ENCODE results near the gene FAR2.
"Not testable (repeated sequence)": the region's sequence is repeated elsewhere in the genome, so short reads cannot be mapped to it uniquely, and the experiment has no call there.

The FAR2 gene

GRCh38 chr12:29234965-29235626 lies 86.0 kb downstream of the FAR2 start:
- no peak for DNase-seq (ENCODE audit: low spot score)

GRCh38 chr12:29238822-29239291 lies 89.8 kb downstream of the FAR2 start:
- no peak for DNase-seq (ENCODE audit: low spot score)

GRCh38 chr12:29239336-29239735 lies 90.3 kb downstream of the FAR2 start:
- DNase-seq (ENCODE audit: low spot score): no peak

GRCh38 chr12:29240441-29240840 lies 91.4 kb downstream of the FAR2 start:
- no peak for DNase-seq (ENCODE audit: low spot score)

GRCh38 chr12:29241821-29242591 lies 92.9 kb downstream of the FAR2 start:
- peak; percentile 77 for DNase-seq (ENCODE audit: low spot score)

- DNase-seq (ENCODE audit: low spot score): no peak
Measured at GRCh38 chr12:29242921-29243431, 93.9 kb downstream of the FAR2 start.

- DNase-seq (ENCODE audit: low spot score): no peak
Measured at GRCh38 chr12:29244159-29244765, 95.2 kb downstream of the FAR2 start.

- no peak for DNase-seq (ENCODE audit: low spot score)
Measured at GRCh38 chr12:29245246-29245645, 96.2 kb downstream of the FAR2 start.

- DNase-seq (ENCODE audit: low spot score): no peak
Measured at GRCh38 chr12:29249930-29250329, 100.9 kb downstream of the FAR2 start.

GRCh38 chr12:29253906-29254625 lies 105.0 kb downstream of the FAR2 start:
- DNase-seq (ENCODE audit: low spot score): no peak

GRCh38 chr12:29255042-29255441 lies 106.0 kb downstream of the FAR2 start:
- DNase-seq (ENCODE audit: low spot score): no peak

- no peak for DNase-seq (ENCODE audit: low spot score)
Measured at GRCh38 chr12:29256598-29256997, 107.5 kb downstream of the FAR2 start.

GRCh38 chr12:29257687-29258086 lies 108.6 kb downstream of the FAR2 start:
- DNase-seq (ENCODE audit: low spot score): not testable (repeated sequence)

- DNase-seq (ENCODE audit: low spot score): no peak
Measured at GRCh38 chr12:29264424-29264823, 115.3 kb downstream of the FAR2 start.

GRCh38 chr12:29269706-29270408 lies 120.8 kb downstream of the FAR2 start:
- no peak for DNase-seq (ENCODE audit: low spot score)

- no peak for DNase-seq (ENCODE audit: low spot score)
Measured at GRCh38 chr12:29270446-29270845, 121.4 kb downstream of the FAR2 start.

GRCh38 chr12:29273178-29273843 lies 124.2 kb downstream of the FAR2 start:
- DNase-seq (ENCODE audit: low spot score): no peak

- no peak for DNase-seq (ENCODE audit: low spot score)
Measured at GRCh38 chr12:29275834-29276233, 126.8 kb downstream of the FAR2 start.

GRCh38 chr12:29277231-29277630 lies 128.2 kb downstream of the FAR2 start:
- no peak for DNase-seq (ENCODE audit: low spot score)

- no peak for DNase-seq (ENCODE audit: low spot score)
Measured at GRCh38 chr12:29278673-29279420, 129.8 kb downstream of the FAR2 start.

Data from activated CD4-positive, alpha-beta T cell treated with anti-CD3 and anti-CD28 coated beads, Interleukin-2, Interleukin-4, amounts not matched to agents 100 ng/mL and 50 ng/mL, durations not matched to agents 16 hours and 8 hours (primary cell).